AML-193 (cell line): ENCODE data around the gene SERTM1.

Experiments
- DNase-seq, 2 experiments: peaks; one replicate each; lab custom pipeline; 2025; lab: John Stamatoyannopoulos, UW

Gene SERTM1

DNA sequence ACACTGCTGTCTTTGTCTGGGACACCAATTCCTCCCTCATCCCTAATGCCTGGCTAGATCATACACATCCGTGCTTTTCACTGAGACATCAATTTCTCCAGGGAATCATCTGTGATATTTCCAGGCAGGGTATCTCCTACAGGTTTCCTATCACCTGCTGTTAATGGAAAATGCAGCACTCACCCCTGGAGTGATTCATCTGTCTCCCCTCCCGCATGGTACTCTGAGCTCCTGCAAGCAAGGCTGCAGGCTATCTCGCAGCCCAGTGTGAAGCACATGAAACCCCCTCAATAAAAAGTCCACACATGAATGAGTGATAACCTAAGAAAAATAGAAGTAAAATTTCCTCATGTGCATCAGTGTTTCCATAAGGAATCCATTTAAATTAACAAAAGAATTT is 38.5 kb downstream of the SERTM1 start:
- DNase-seq: no peak

DNA sequence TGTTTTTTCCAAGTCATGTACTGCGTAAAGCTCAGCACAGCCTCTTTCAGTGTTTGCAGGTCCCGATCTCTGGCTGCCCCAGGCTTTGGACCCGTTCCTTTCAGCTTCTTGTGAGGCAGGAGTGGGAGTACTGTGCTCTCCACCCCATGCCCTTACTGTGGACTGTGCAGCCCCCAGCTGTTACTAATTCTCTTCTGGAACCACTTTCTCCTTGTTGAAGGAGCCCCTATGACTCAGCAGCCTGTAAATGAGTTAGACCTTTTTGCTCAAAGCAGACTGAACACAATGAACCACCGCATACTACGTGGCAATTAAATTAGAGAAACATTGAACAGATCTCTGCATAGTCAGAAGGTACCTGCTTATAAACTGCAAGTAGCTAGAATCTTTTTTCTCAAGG is 39.0 kb downstream of the SERTM1 start:
- DNase-seq: no peak

DNA sequence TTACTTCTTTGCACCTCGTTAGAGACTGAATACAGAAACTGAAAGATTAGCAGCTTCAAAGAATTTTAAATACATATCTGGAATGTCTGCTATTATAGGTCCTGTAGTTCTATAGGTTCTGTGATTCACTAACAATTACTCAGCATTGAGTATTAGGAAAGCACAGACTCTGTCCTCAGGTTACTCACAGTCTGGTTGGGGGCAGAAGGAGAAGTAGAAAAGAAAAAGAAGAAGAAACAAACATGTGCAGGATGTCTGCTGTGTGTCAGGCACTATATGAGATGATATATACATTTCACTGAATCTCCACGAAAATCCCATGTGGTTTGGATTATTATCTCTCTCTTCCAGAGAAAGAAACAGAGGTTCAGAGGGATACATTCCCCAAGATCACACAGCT is 40.1 kb downstream of the SERTM1 start:
- no peak for DNase-seq

DNA sequence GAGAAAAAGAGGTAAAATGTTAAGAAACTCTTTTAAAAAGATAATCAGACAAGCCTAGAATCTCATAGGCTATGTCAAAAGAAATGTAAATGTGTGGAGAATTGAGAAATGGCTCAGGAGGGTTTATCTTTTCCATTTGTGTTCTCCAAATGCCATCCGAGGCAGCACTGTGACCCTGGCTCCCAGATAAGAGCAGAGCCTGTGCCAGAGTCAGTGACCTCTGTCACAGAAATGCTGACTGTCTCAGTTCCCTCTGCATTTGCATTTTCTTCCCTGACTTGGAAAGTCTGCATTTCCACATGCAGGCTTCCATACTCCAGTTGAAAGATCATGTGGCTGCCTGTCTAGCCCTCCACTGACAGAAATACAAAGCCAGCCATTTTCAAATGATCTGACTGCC is 42.0 kb downstream of the SERTM1 start:
- no peak for DNase-seq

DNA sequence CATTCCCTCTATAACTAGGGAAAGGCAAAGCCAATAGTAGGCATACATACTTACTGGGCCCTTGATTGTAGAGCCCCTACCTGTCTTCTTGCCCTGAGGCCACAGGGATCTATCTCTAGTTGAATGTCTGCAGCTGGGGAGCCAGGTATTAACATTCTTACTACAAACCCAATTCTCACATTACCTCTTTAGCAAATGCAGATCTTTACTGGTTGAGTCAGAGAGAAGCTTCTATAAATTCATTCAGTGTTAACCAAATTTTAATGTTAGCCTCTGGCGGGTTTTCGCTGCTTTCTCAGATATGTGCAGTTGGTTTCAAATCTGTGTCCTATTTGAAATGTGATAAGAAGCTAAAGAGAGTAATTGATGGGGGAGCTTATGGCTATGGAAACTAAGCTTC is 43.2 kb downstream of the SERTM1 start:
- no peak for DNase-seq

DNA sequence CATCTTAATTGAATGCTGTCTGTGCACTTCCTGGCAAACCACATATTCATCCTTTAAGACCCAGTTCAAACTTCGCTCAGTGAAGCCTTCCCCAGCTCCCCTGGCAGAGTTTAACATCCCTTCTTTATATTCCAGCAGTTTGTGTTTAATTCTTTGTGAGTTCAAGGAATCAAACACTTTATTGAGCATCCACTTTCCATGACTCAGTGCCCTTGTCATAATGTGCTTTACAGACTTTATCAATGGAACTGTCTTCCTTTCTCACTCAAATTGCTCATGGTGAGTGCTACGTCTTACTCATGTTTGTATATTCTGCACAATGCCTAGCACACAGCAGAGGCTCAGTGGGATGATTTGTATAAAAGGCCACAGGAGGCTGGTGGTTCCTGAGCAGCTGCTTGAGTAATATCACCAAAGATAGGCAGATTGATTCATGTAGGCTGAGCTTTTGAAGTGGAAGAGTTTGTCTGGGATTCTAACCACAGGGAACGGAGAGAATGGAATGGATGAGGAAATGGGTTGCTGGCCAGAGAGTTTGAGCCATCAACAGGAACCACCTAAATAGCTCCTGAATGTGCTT is 44.2 kb downstream of the SERTM1 start:
- DNase-seq: no peak

DNA sequence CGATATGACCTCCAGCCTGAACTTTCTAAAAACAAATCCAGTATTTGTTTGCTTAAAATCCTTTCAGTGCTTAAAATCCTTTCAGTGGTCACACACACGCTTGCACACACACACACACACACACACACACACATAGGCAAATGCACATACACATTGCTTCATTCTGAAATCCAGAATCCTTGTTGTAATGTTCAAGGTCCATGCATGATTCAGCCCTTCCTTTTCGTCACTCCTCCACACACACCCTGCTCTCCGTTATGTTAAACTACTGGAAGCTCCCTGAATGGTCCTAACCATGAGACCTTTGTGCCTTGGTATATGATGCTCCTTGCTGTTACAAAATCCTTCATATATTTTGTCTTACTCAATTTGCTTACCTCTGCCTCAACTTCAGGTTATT is 44.9 kb downstream of the SERTM1 start:
- no peak for DNase-seq

DNA sequence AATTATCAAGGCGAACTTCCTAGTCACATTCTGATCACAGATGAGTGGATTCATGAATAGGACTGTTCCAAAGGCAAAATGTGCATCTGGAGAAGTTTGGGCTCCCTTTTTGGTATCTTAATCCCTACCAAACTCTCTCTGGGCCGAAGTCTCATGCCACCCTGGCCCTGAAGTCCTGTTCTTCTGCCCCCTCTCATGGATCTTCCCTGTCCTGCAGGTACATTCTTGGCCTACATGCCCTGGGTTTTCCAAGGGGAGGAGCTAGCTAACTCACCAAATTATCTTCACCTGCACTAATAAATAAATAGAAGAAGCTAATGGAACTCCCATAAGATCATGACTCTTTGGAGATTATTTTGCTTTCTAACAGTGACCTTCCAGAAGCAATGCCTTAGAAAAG is 50.3 kb downstream of the SERTM1 start:
- no peak for DNase-seq

DNA sequence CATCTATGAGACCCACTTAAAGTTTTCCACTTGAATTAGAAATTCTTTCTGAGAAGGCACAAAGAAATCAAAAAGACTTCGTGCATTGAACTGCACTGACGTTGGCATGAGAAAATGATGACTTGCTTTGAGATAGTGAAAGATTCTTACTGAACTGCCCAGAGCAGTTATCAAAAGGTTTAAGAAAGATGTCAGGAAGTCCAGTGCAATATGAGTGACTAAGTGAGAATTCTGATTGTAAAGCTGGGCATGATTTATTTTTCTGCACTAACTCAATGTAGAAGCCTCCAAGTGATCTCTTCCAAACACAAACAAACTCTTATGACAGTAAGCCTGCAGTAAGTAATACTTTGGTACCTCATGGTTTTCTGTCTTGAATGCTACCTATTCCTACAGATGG is 52.1 kb downstream of the SERTM1 start:
- DNase-seq: no peak

DNA sequence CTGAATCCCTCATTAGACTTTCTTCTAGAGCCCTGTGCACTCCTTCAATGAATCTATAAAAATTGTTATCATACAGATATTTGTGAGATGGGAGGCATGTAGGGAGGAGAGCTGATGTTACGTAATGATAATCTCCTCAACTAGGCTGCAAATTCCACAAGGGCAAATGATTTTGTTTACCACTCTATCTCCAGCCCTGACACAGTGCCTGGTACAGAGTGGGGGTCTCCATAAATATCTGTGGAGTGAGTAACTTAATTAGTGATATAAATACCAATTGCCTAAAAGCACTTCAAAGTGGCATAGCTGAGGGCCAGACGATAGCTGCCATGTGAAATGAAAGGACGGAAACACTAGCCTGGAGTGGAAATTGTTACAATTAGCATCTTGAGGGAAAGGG is 54.2 kb downstream of the SERTM1 start:
- no peak for DNase-seq

DNA sequence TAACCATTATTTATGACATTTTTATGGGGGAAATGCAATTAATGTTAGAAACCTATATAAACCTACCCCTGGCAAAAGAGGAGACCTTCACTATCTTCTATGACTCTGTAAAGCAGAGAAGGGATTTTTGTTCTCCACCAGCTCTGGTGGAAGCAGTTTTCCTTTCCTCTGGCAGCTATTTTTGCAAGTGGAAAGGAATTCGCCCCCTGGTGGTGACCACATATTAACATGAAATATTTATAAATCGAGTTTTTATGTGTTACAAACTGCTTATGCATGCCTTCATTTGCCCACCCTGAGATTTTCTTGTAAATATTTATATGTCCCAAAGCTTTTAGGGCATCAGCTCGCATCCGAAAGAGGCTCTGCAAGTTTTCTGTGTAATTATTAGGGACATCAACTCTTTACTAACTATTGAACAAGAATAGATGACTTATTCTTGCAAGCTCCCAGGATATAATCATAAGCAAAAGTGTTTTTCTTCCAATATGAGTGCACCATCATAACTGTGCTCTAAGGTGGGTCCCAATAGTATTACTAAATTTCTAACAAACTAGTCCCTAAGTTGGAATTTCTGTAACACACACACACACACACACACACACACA is 62.4 kb downstream of the SERTM1 start:
- DNase-seq: peak; percentile 57 to 61

DNA sequence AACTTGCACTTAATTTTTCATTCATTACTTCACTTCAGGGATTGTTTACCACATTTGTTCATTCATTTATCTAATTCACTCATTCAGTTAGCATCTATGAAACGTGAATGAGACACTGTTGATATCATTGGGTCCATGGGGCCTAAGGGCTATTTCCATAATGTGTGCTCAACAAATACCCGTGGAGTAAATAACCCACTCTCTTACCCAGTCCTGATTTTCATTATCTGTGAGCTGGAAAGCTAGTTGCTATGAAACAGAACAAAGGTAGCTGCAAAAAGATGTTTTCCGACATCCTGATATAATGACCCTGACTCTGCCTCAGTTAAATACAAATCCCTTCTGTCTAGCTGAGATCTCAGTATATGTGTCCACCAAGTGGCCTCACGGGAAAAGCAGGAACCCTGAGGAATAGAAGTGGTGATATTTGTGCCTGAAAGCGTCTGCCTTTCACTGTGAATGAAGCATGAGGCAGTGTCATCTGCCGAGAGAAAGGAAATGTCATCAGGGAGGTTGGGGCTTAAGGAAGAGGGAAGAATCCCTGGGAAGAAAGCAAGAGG is 63.8 kb downstream of the SERTM1 start:
- no peak for DNase-seq

DNA sequence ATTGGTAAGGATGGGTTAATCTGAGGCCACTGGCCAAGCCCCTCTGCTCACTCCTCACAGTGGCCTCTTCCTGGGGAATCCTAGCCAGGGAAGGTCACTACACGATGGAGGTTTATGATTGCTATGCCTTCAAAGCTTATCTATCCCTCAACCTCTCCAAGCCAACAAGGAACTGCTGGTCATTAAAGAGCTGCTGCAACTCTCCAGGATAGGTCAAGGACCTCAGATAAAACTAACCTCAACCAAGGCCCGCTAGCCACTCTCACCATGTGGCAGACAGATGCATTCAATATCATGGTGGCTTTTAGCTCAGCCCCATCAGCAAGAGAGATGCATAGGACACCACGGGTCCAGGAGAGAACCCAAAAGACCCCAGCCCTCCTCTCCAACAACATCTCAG is 71.6 kb downstream of the SERTM1 start:
- no peak for DNase-seq

DNA sequence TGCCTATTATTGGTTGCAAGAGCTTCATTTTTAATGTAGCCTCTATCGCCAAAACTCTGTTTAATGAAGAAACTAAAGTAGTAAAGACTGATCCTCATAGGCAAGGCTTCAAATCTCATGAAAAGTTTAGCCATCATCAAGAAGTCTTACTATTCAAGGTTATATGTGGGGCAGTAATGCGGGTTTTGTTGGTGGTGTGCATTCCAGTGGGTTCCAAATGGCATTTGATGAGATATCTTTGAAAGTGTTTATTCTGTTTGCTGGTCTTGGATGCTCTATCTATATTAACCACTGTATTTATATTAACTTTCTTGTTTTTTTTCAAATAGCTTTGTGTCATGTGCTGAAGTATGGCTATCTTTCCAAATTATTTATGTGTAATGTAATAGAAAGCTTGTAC is 72.2 kb downstream of the SERTM1 start:
- no peak for DNase-seq
